ENCODE data around the gene TLR6. TPM values are rescaled to one million over a fixed set of nuclear protein-coding genes. Genes with fewer than 3 reads are reported as not detected.
A peak's percentile ranks its signal among the peaks of the same experiment; 100 is the strongest.

The TLR6 gene, protein sequence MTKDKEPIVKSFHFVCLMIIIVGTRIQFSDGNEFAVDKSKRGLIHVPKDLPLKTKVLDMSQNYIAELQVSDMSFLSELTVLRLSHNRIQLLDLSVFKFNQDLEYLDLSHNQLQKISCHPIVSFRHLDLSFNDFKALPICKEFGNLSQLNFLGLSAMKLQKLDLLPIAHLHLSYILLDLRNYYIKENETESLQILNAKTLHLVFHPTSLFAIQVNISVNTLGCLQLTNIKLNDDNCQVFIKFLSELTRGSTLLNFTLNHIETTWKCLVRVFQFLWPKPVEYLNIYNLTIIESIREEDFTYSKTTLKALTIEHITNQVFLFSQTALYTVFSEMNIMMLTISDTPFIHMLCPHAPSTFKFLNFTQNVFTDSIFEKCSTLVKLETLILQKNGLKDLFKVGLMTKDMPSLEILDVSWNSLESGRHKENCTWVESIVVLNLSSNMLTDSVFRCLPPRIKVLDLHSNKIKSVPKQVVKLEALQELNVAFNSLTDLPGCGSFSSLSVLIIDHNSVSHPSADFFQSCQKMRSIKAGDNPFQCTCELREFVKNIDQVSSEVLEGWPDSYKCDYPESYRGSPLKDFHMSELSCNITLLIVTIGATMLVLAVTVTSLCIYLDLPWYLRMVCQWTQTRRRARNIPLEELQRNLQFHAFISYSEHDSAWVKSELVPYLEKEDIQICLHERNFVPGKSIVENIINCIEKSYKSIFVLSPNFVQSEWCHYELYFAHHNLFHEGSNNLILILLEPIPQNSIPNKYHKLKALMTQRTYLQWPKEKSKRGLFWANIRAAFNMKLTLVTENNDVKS
- total RNA-seq (2014; rRNA removed; shearing (Covaris generic)) = 1.4 and 1.6 TPM in 2 replicates
- 3.0 and 3.7 TPM in 2 replicates for polyA plus RNA-seq (2015; cell fraction: cytosol; rRNA removed)
- polyA plus RNA-seq (2015; cell fraction: nucleus; rRNA removed) = 4.7 and 5.5 TPM in 2 replicates

DNA sequence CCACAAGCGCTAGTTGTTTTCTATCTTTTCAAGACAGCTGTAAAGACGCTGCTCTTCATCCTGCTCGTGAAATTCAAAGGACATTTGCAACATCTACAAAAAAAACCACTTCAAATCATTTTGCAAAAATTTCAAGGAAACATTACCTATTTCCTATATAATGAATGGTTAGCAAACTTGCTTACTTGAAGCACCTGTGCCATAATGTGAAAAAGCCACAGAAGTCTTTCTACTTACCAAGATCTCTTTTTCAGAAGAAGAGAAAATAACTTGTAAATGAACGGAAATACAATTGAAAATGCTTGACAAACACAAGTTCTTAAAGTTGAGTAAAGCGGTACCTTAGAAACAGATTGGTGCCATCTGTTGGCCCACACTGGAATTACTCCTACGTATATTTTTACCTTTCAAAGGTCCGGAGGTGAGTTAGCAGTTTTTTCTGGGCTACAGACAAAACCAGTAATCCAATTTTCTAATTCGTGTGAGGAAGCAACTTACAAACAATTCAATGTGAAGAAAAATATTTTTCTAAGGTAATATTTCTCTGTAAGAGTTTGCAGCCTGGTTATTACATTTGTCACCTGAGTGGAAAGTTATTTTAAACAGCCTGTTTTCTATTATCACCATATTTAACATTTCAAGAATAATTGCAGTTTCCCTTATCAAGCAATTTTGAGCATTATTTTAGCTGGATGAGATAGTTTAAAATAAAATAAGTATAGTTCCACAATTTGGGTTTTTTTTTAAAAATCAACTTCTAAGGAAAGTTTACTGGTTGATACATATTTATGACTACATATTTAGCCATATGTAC is at the start of gene TLR6:
TLR6 (minus strand) TSS at position 294 of the 814 bp plus-strand sequence. CDS start 27,344 bp downstream, outside the sequence.
- peak; percentile 57 for DNase-seq (ENCODE audit: low read depth)

- no peak for DNase-seq (ENCODE audit: low read depth)
Observed at GRCh38 chr4:38905652-38906385, 49.2 kb upstream of the TLR6 start.

GRCh38 chr4:38904682-38905081 is 48.1 kb upstream of the TLR6 start:
- DNase-seq (ENCODE audit: low read depth) = no peak

DNA sequence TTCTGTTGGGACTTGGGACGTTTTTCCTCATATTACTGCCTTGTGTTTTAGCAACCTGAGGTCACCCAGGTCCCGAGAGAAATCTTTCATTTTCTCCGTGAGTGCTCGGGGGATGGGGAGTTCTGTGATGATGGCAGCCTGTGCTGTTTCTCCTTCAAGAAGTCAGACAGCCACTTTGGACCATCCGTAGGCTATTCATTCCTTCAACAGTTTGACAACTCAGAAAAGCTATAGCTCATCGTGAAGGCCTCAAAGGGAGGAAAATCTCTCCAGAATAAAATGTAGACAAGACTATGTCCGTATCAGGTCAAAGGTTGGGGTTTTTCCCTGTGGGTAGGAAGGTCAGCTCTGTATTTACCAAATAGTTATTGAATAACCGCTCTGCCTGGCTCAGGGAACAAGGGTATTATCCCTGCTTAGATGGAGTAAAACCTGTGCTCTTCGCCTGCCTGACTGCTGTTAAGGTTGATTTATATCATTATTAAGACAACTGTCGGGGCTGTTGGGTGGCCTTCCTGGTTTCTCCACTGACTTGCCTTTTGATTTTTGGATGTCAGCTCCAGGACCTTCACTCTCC is 47.6 kb upstream of the TLR6 start:
- no peak for DNase-seq (ENCODE audit: low read depth)

- DNase-seq (ENCODE audit: low read depth) = peak; percentile 33
Observed at GRCh38 chr4:38902695-38903094, 46.1 kb upstream of the TLR6 start.

- no peak for DNase-seq (ENCODE audit: low read depth)
Observed at GRCh38 chr4:38902221-38902620, 45.6 kb upstream of the TLR6 start.

DNA sequence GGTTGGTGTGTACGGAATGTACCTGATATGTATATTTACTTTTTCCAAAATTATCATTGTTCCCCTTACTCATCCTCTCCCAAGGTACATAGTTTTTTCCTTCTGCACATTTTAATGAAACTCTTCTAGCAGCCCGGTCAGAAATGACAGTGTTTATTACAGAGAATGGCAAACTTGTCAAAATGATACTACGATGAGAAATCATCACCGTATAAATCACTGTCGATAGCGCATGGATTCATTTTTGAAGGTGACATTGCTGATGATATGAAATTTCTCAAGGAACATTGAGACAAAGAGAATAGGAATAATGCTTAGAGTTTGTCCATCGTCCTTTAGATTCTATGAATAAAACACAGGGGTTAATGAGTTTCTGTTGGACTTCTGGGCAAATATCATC is 41.6 kb upstream of the TLR6 start:
- no peak for DNase-seq (ENCODE audit: low read depth)

- DNase-seq (ENCODE audit: low read depth) = no peak
Observed at GRCh38 chr4:38896940-38897339, 40.3 kb upstream of the TLR6 start.

DNA sequence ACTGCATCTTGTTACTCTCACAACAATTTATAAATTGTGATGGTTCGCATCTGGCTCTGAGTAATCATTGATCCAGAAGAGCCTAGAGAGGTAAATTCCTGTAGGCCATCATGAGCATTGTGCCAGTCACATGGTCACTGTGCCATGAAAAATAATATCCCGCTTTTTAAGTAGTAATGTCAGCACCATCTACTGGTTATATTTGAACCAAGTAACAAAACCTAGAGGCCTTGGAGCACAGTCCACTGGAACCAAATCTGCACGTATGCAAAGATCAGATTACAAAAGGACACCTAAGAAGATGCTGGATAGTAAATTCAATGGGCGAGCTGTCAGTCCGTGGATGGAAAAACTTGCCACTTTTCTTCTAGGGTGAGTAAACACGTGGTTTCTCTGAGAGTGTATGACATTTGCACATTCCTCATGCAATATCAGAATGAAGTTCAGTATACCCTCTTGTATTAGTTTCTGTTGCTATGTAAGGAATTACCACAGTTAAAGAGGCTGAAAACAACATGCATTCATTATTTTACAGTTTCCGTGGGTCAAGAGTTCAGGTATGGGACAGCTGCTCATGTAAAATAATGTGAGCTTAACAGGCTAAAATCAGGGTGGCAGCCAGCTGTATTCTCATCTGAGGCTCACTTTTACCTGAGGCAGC is 37.8 kb upstream of the TLR6 start:
- DNase-seq (ENCODE audit: low read depth) = peak; percentile 21

GRCh38 chr4:38891051-38891983 is 34.7 kb upstream of the TLR6 start:
- no peak for DNase-seq (ENCODE audit: low read depth)

GRCh38 chr4:38889143-38889542 is 32.5 kb upstream of the TLR6 start:
- DNase-seq (ENCODE audit: low read depth) = peak; percentile 86

DNA sequence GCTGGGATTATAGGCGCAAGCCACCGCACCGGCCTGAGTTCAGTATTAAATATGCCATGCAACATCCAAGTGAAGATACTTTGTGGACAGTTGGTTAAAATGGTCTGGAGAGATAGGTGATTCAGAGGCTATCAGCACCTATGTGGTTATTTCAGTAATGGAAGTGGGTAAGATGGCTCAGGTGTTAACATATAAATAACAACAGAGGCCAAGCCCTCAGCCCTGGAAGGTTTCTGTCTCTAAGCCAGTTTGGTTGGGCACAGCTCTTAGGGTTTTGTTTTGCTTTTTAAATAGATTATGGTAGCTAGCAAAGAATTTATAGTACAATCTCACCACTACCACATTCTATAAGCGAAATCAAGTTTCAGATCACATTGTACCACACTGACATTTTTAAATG is 27.6 kb upstream of the TLR6 start:
- DNase-seq (ENCODE audit: low read depth) = no peak

DNA sequence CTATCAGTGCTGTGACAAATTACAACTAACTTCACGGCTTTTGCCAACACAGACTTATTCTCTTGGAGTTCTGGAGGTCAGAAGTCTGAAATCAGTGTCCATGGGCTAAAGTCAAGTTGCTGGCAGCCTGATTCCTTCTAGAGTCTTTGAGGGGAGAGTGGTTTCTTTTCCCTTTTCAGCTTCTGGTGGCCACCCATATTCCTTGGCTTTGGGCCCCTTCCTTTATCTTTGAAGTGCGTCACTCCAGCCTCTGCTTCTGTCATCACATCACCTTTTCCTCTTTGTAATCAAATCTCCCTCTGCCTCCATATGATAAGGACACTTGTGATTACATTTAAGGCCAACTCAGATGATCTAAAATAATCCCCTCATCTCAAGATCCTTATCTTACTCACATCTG is 20.0 kb upstream of the TLR6 start:
- DNase-seq (ENCODE audit: low read depth) = no peak

- no peak for DNase-seq (ENCODE audit: low read depth)
Observed at GRCh38 chr4:38873290-38873944, 16.8 kb upstream of the TLR6 start.

GRCh38 chr4:38872620-38873019 is 16.0 kb upstream of the TLR6 start:
- no peak for DNase-seq (ENCODE audit: low read depth)

GRCh38 chr4:38871593-38871992 is 15.0 kb upstream of the TLR6 start:
- DNase-seq (ENCODE audit: low read depth) = no peak

DNA sequence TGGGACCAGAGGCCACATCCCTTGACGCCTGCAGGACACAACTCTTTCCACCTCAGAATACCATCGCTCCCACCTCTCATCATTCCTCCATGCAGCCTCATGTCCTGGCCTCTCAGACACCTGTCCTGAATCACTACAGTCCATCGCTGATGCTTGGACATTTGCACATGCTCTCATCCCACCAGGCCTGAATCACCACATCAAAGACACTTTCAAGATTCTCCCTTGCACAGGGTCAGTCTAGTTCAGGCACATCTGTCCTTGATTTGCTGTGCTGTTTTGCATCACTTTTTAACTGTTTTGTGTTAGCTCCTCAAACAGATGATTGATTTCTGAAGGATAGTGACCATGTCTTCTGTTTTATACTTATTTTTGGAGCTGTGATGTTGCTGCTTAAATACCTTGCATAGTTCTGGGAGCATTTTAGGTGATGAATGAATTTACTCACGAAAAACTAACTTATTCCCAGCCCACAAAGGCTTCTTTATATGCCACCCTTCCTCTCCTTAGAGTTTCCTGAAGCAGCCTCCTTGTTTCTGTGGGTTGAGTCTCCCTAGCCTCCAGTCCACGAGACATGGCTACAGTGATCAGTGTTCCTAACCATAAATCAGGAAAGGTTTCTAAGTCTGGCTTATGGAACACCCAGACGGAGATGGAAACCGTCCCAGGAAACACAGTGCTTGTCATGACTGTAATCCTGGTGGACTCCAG is 13.6 kb upstream of the TLR6 start:
- DNase-seq (ENCODE audit: low read depth) = no peak

Measured in HT1080 (cell line).